ENCODE data around the gene BAD. TPM values are rescaled to one million over a fixed set of nuclear protein-coding genes. Genes with fewer than 3 reads are reported as not detected.

Gene BAD
- total and polyA plus RNA-seq, 2 of the 13 experiments (the other 11 are each of a cell fraction or from before 2014, with no cell fraction given): 17.9 to 28.5 TPM

DNA sequence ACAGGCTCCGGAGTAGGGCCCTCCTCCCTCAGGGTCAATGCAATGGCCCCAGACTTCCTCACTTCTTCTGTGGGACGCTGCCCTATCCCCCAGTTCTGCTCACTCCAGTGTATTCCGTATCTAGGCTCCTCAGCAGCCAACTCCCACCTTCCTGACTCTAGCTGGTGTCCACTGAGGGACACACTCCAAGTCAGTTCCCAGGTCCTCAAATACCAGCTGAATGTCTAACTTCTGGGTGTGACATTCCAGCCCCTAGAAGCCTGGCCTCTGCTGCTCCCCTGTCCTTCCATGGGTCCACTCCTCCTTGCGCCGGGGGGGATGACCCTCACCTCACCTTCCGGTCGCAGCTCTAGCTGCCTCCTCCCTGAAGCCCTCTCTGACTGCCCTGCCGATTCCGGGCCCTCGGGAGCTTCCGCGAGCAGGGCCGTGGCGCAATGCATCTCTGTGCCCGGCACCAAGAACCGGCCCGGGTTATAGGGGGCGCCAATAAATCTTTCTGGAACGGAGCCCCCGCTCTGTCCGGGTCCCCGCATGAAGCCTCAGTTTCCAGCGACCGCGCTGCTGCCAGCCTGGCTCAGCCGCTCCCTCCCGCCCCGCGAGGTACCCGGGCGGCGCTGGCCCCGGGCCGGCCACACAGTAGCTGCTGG lies 15.4 kb downstream of the BAD start (continued):
- TF ChIP-seq EEA1 (CRISPR knock-in tag; IDR thresholded peaks at IDR 0.05; ENCODE audit: borderline replicate concordance) (no peak), ZMYM4 (CRISPR knock-in tag; IDR thresholded peaks at IDR 0.05) (no peak), ZNF703 (CRISPR knock-in tag; IDR thresholded peaks at IDR 0.05; ENCODE audit: borderline replicate concordance) (no peak), ZFYVE20 (CRISPR knock-in tag; IDR thresholded peaks at IDR 0.05; ENCODE audit: borderline replicate concordance, low read depth) (no peak), ZNF749 (CRISPR knock-in tag; IDR thresholded peaks at IDR 0.05; ENCODE audit: borderline replicate concordance) (no peak), NBN (conservative IDR thresholded peaks at IDR 0.05) (no peak), ZNF232 (CRISPR knock-in tag; IDR thresholded peaks at IDR 0.05; ENCODE audit: borderline replicate concordance) (0 out of 2 replicates have a peak, but pooled peaks have one; percentile 22), FOXM1 (CRISPR knock-in tag; IDR thresholded peaks at IDR 0.05) (no peak), CHCHD3 (CRISPR knock-in tag; IDR thresholded peaks at IDR 0.05) (no peak), ZNF670 (CRISPR knock-in tag; IDR thresholded peaks at IDR 0.05; ENCODE audit: borderline replicate concordance) (no peak), SAFB2 (CRISPR knock-in tag; IDR thresholded peaks at IDR 0.05; ENCODE audit: borderline replicate concordance, low read depth) (no peak), ZKSCAN8 (CRISPR knock-in tag; IDR thresholded peaks at IDR 0.05; ENCODE audit: borderline replicate concordance) (no peak), MAFG (CRISPR knock-in tag; IDR thresholded peaks at IDR 0.05) (no peak), SOX5 (CRISPR knock-in tag; IDR thresholded peaks at IDR 0.05; ENCODE audit: borderline replicate concordance) (no peak), TP53 (CRISPR knock-in tag; conservative IDR thresholded peaks at IDR 0.05) (no peak), ZNF34 (CRISPR knock-in tag; IDR thresholded peaks at IDR 0.05; ENCODE audit: borderline replicate concordance) (no peak), AFF4 (CRISPR knock-in tag; IDR thresholded peaks at IDR 0.05) (peak; percentile 9; the same call in 1 of the 2 replicates), ZNF331 (CRISPR knock-in tag; IDR thresholded peaks at IDR 0.05) (no peak), EP300 (IDR thresholded peaks at IDR 0.05; ENCODE audit: low read depth in 2 of 2, low read length in 2 of 2) (no peak), EP300 (CRISPR knock-in tag; IDR thresholded peaks at IDR 0.05; ENCODE audit: borderline replicate concordance) (no peak), ZNF24 (IDR thresholded peaks at IDR 0.05) (no peak)
- TF ChIP-seq, protein P1, sequence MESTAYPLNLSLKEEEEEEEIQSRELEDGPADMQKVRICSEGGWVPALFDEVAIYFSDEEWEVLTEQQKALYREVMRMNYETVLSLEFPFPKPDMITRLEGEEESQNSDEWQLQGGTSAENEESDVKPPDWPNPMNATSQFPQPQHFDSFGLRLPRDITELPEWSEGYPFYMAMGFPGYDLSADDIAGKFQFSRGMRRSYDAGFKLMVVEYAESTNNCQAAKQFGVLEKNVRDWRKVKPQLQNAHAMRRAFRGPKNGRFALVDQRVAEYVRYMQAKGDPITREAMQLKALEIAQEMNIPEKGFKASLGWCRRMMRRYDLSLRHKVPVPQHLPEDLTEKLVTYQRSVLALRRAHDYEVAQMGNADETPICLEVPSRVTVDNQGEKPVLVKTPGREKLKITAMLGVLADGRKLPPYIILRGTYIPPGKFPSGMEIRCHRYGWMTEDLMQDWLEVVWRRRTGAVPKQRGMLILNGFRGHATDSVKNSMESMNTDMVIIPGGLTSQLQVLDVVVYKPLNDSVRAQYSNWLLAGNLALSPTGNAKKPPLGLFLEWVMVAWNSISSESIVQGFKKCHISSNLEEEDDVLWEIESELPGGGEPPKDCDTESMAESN (CRISPR knock-in tag; conservative IDR thresholded peaks at IDR 0.05): peak; percentile 15; the same call in 1 of the 2 replicates
- TF ChIP-seq, protein P2, sequence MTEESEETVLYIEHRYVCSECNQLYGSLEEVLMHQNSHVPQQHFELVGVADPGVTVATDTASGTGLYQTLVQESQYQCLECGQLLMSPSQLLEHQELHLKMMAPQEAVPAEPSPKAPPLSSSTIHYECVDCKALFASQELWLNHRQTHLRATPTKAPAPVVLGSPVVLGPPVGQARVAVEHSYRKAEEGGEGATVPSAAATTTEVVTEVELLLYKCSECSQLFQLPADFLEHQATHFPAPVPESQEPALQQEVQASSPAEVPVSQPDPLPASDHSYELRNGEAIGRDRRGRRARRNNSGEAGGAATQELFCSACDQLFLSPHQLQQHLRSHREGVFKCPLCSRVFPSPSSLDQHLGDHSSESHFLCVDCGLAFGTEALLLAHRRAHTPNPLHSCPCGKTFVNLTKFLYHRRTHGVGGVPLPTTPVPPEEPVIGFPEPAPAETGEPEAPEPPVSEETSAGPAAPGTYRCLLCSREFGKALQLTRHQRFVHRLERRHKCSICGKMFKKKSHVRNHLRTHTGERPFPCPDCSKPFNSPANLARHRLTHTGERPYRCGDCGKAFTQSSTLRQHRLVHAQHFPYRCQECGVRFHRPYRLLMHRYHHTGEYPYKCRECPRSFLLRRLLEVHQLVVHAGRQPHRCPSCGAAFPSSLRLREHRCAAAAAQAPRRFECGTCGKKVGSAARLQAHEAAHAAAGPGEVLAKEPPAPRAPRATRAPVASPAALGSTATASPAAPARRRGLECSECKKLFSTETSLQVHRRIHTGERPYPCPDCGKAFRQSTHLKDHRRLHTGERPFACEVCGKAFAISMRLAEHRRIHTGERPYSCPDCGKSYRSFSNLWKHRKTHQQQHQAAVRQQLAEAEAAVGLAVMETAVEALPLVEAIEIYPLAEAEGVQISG (CRISPR knock-in tag; IDR thresholded peaks at IDR 0.05): no peak
